Right ventricle myocardium inferior (tissue), 1 donor: ENCODE data around the gene CXCL17. TPM values are rescaled to one million over a fixed set of nuclear protein-coding genes. Genes with fewer than 3 reads are reported as not detected.

ENCODE experiments used
- total RNA-seq: library from RNA; stranded (reverse); fragmentation: NEBNext Ultra II Directional; extraction: Animal tissue kit (Norgen Biotek cat#: 25700); gene quantifications from one replicate; pipeline ENCODE4 v1.2.1, GENCODE V29; 2021
- donor health status: DM: no; HTN: yes; CAD: no; lungs with severe emphysema.

Gene CXCL17
- total RNA-seq, 1 donor from 2014 or later = not detected

Other genes starting within 250 kb of the CXCL17 start
- 16.7 TPM for gene DEDD2, start 225.3 kb downstream of the CXCL17 start, total RNA-seq
- 6.1 TPM for gene ZNF526, start 222.6 kb downstream of the CXCL17 start, total RNA-seq
- gene GSK3A, start 200.3 kb downstream of the CXCL17 start, total RNA-seq = 36.3 TPM
- gene ERF, start 187.8 kb downstream of the CXCL17 start, total RNA-seq = 44.4 TPM
- gene CIC, start 173.7 kb downstream of the CXCL17 start, total RNA-seq = 34.6 TPM
- gene PRR19, start 140.8 kb downstream of the CXCL17 start, total RNA-seq = 0.51 TPM
- gene PAFAH1B3, start 140.3 kb downstream of the CXCL17 start, total RNA-seq = 3.7 TPM
- gene TMEM145, start 129.6 kb downstream of the CXCL17 start, total RNA-seq = 0.16 TPM
- gene MEGF8, start 117.3 kb downstream of the CXCL17 start, total RNA-seq = 32.6 TPM
- gene CNFN, start 52.6 kb downstream of the CXCL17 start, total RNA-seq = 0.87 TPM
- gene LIPE, start 15.6 kb downstream of the CXCL17 start, total RNA-seq = 67.7 TPM
- 4.3 TPM for gene CEACAM1, start 85.5 kb upstream of the CXCL17 start, total RNA-seq
- gene CEACAM8, start 152.0 kb upstream of the CXCL17 start, total RNA-seq = not detected